ENCODE results near the gene SLC26A2. TPM values are rescaled to one million over a fixed set of nuclear protein-coding genes. Genes with fewer than 3 reads are reported as not detected.

The SLC26A2 gene
- total and polyA plus RNA-seq, 3 donors from 2014 or later: 7.4 to 16.3 (median 13.5) TPM

- 79 to 87% methylated on average over 7 of the region's 7 CpGs for WGBS, 2 donors
- intact Hi-C loops (cut with DNase I; ENCODE audit: low total_unique reads): no loop called here
Measured at GRCh38 chr5:150035139-150035895, 74.8 kb downstream of the SLC26A2 start.

GRCh38 chr5:150036513-150036912 is 76.0 kb downstream of the SLC26A2 start:
- Histone ChIP-seq H3K27me3 (no peaks in the 10 kb centered on the region), H3K4me3 (no peak overlapping the region), H3K4me1 (no peaks in the 10 kb centered on the region), H3K27ac (no peak overlapping the region), H3K36me3 (ENCODE audit: low read depth, missing control alignments) (no peaks in the 10 kb centered on the region), H3K9me3 (no peaks in the 10 kb centered on the region)
- DNase-seq: no peak
- TF ChIP-seq POLR2A (IDR thresholded peaks at IDR 0.05): no peak
- intact Hi-C loops (cut with DNase I; ENCODE audit: low total_unique reads): no loop called here
- 90 to 93% methylated on average over 9 of the region's 9 CpGs for WGBS, 2 donors

More at GRCh38 chr5:150035139-150035895, 74.8 kb downstream of the SLC26A2 start:
- Histone ChIP-seq H3K9me3 (no peaks in the 10 kb centered on the region), H3K27me3 (no peaks in the 10 kb centered on the region), H3K4me1 (no peaks in the 10 kb centered on the region), H3K27ac (no peak overlapping the region), H3K4me3 (no peak overlapping the region), H3K36me3 (ENCODE audit: low read depth, missing control alignments) (no peaks in the 10 kb centered on the region)
- no peak for TF ChIP-seq POLR2A (IDR thresholded peaks at IDR 0.05)
- TF ChIP-seq CTCF (IDR thresholded peaks at IDR 0.05): no peak
- no peak for DNase-seq

Small RNA genes within 50 kb of the gene (small RNA-seq; reads per million reads assigned to genes)
- gene RF00019: 0 reads per million in 2 donors

Other genes with a start within 250 kb of the SLC26A2 start
- 1 to 10 TPM; 6.1 to 7.6 TPM for gene PPARGC1B, start 230.4 kb upstream of the SLC26A2 start, total RNA-seq
- gene PPARGC1B, start 230.4 kb upstream of the SLC26A2 start, polyA plus RNA-seq (ENCODE audit: insufficient read depth, low read depth, low replicate concordance): 2.3 TPM
- 1 to 10 TPM; 3.2 to 4.6 TPM for gene PDE6A, start 16.0 kb upstream of the SLC26A2 start, total RNA-seq
- gene PDE6A, start 16.0 kb upstream of the SLC26A2 start, polyA plus RNA-seq (ENCODE audit: insufficient read depth, low read depth, low replicate concordance): 2.9 TPM
- 1 to 10 TPM; 7.8 to 9.7 TPM for gene TIGD6, start 39.9 kb downstream of the SLC26A2 start, total RNA-seq
- gene TIGD6, start 39.9 kb downstream of the SLC26A2 start, polyA plus RNA-seq (ENCODE audit: insufficient read depth, low read depth, low replicate concordance): 11.2 TPM
- 10 to 100 TPM; 63.6 to 72.5 TPM for gene HMGXB3, start 40.0 kb downstream of the SLC26A2 start, total RNA-seq
- 33.5 TPM for gene HMGXB3, start 40.0 kb downstream of the SLC26A2 start, polyA plus RNA-seq (ENCODE audit: insufficient read depth, low read depth, low replicate concordance)
- 10 to 100 TPM in 1 of 2 donors, 1 to 10 TPM in 1; 4.3 to 15.7 TPM for gene CSF1R, start 125.8 kb downstream of the SLC26A2 start, total RNA-seq
- 25.4 TPM for gene CSF1R, start 125.8 kb downstream of the SLC26A2 start, polyA plus RNA-seq (ENCODE audit: insufficient read depth, low read depth, low replicate concordance)
- gene PDGFRB, start 195.1 kb downstream of the SLC26A2 start, total RNA-seq: 10 to 100 TPM; 71.2 to 87.0 TPM
- gene PDGFRB, start 195.1 kb downstream of the SLC26A2 start, polyA plus RNA-seq (ENCODE audit: insufficient read depth, low read depth, low replicate concordance): 61.6 TPM
- gene CDX1, start 206.0 kb downstream of the SLC26A2 start, total RNA-seq: 1 to 10 TPM; 3.4 to 5.2 TPM
- 3.4 TPM for gene CDX1, start 206.0 kb downstream of the SLC26A2 start, polyA plus RNA-seq (ENCODE audit: insufficient read depth, low read depth, low replicate concordance)
- gene SLC6A7, start 229.3 kb downstream of the SLC26A2 start, total RNA-seq: under 1 TPM in 1 of 2 donors, not detected in 1; 0.12 TPM
- not detected for gene SLC6A7, start 229.3 kb downstream of the SLC26A2 start, polyA plus RNA-seq (ENCODE audit: insufficient read depth, low read depth, low replicate concordance)